ENCODE data around the gene KCNQ5. TPM values are rescaled to one million over a fixed set of nuclear protein-coding genes. Genes with fewer than 3 reads are reported as not detected.

Gene KCNQ5
- total RNA-seq, 1 experiment from 2014 or later, result 2.0 TPM

DNA sequence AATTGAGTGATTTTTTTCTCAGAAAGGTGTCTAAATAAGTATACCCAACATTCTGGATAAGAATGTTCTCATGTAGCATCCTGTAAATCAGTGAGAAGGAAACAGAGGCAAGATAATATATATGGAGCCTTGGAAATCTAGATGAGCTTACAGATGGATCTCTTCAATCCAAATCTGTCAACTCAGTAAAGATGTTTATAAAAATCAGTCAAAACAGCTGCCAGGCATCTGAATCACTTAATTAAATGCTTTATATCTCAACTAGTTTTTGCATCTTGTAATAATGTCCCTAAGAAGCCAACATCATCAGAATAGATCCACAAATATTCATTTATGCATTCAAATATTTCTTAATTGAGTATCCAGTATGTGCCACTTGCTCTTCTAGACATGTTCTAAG is 303.3 kb downstream of the KCNQ5 start:
- Mint-ChIP-seq H3K27ac (no peak overlapping the region), H3K4me1 (no peaks in the 10 kb centered on the region), H3K4me3 (no peak overlapping the region), H3K9me3 (no peaks in the 10 kb centered on the region), H3K36me3 (no peaks in the 10 kb centered on the region), H3K27me3 (ENCODE audit: low read depth) (no peaks in the 10 kb centered on the region)
- POLR2A ChIA-PET, result no interaction called here
- CTCF ChIA-PET, result no interaction called here
- TF ChIP-seq RELA (CRISPR knock-in tag; IDR thresholded peaks at IDR 0.05; ENCODE audit: borderline replicate concordance), result no peak
- TF ChIP-seq ZNF121 (CRISPR knock-in tag; IDR thresholded peaks at IDR 0.05), result no peak
- TF ChIP-seq, protein P1, sequence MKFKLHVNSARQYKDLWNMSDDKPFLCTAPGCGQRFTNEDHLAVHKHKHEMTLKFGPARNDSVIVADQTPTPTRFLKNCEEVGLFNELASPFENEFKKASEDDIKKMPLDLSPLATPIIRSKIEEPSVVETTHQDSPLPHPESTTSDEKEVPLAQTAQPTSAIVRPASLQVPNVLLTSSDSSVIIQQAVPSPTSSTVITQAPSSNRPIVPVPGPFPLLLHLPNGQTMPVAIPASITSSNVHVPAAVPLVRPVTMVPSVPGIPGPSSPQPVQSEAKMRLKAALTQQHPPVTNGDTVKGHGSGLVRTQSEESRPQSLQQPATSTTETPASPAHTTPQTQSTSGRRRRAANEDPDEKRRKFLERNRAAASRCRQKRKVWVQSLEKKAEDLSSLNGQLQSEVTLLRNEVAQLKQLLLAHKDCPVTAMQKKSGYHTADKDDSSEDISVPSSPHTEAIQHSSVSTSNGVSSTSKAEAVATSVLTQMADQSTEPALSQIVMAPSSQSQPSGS (CRISPR knock-in tag; IDR thresholded peaks at IDR 0.05; ENCODE audit: borderline replicate concordance, low read depth), result no peak
- TF ChIP-seq MYBL2 (CRISPR knock-in tag; IDR thresholded peaks at IDR 0.05), result no peak
- TF ChIP-seq, protein P2, sequence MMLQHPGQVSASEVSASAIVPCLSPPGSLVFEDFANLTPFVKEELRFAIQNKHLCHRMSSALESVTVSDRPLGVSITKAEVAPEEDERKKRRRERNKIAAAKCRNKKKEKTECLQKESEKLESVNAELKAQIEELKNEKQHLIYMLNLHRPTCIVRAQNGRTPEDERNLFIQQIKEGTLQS (CRISPR knock-in tag; conservative IDR thresholded peaks at IDR 0.05), result no peak
- TF ChIP-seq NFYB (CRISPR knock-in tag; conservative IDR thresholded peaks at IDR 0.05; ENCODE audit: low read depth), result no peak
- no peak for TF ChIP-seq OVOL2 (CRISPR knock-in tag; IDR thresholded peaks at IDR 0.05; ENCODE audit: borderline replicate concordance)
- no peak for TF ChIP-seq JAZF1 (CRISPR knock-in tag; IDR thresholded peaks at IDR 0.05)
- TF ChIP-seq, protein P3, sequence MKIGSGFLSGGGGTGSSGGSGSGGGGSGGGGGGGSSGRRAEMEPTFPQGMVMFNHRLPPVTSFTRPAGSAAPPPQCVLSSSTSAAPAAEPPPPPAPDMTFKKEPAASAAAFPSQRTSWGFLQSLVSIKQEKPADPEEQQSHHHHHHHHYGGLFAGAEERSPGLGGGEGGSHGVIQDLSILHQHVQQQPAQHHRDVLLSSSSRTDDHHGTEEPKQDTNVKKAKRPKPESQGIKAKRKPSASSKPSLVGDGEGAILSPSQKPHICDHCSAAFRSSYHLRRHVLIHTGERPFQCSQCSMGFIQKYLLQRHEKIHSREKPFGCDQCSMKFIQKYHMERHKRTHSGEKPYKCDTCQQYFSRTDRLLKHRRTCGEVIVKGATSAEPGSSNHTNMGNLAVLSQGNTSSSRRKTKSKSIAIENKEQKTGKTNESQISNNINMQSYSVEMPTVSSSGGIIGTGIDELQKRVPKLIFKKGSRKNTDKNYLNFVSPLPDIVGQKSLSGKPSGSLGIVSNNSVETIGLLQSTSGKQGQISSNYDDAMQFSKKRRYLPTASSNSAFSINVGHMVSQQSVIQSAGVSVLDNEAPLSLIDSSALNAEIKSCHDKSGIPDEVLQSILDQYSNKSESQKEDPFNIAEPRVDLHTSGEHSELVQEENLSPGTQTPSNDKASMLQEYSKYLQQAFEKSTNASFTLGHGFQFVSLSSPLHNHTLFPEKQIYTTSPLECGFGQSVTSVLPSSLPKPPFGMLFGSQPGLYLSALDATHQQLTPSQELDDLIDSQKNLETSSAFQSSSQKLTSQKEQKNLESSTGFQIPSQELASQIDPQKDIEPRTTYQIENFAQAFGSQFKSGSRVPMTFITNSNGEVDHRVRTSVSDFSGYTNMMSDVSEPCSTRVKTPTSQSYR (CRISPR knock-in tag; IDR thresholded peaks at IDR 0.05), result no peak
- no peak for TF ChIP-seq ZNF138 (CRISPR knock-in tag; conservative IDR thresholded peaks at IDR 0.05)
- no peak for TF ChIP-seq GRHL2 (CRISPR knock-in tag; IDR thresholded peaks at IDR 0.05; ENCODE audit: insufficient replicate concordance, severe bottlenecking)
- TF ChIP-seq, protein P4, sequence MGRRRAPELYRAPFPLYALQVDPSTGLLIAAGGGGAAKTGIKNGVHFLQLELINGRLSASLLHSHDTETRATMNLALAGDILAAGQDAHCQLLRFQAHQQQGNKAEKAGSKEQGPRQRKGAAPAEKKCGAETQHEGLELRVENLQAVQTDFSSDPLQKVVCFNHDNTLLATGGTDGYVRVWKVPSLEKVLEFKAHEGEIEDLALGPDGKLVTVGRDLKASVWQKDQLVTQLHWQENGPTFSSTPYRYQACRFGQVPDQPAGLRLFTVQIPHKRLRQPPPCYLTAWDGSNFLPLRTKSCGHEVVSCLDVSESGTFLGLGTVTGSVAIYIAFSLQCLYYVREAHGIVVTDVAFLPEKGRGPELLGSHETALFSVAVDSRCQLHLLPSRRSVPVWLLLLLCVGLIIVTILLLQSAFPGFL (CRISPR knock-in tag; IDR thresholded peaks at IDR 0.05; ENCODE audit: borderline replicate concordance), result no peak
- TF ChIP-seq ZNF396 (CRISPR knock-in tag; IDR thresholded peaks at IDR 0.05; ENCODE audit: borderline replicate concordance), result no peak
- TF ChIP-seq, protein P5, sequence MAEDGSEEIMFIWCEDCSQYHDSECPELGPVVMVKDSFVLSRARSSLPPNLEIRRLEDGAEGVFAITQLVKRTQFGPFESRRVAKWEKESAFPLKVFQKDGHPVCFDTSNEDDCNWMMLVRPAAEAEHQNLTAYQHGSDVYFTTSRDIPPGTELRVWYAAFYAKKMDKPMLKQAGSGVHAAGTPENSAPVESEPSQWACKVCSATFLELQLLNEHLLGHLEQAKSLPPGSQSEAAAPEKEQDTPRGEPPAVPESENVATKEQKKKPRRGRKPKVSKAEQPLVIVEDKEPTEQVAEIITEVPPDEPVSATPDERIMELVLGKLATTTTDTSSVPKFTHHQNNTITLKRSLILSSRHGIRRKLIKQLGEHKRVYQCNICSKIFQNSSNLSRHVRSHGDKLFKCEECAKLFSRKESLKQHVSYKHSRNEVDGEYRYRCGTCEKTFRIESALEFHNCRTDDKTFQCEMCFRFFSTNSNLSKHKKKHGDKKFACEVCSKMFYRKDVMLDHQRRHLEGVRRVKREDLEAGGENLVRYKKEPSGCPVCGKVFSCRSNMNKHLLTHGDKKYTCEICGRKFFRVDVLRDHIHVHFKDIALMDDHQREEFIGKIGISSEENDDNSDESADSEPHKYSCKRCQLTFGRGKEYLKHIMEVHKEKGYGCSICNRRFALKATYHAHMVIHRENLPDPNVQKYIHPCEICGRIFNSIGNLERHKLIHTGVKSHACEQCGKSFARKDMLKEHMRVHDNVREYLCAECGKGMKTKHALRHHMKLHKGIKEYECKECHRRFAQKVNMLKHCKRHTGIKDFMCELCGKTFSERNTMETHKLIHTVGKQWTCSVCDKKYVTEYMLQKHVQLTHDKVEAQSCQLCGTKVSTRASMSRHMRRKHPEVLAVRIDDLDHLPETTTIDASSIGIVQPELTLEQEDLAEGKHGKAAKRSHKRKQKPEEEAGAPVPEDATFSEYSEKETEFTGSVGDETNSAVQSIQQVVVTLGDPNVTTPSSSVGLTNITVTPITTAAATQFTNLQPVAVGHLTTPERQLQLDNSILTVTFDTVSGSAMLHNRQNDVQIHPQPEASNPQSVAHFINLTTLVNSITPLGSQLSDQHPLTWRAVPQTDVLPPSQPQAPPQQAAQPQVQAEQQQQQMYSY (CRISPR knock-in tag; IDR thresholded peaks at IDR 0.05), result no peak
- DNase-seq (ENCODE audit: low spot score), result no peak
- no peak for ATAC-seq

DNA sequence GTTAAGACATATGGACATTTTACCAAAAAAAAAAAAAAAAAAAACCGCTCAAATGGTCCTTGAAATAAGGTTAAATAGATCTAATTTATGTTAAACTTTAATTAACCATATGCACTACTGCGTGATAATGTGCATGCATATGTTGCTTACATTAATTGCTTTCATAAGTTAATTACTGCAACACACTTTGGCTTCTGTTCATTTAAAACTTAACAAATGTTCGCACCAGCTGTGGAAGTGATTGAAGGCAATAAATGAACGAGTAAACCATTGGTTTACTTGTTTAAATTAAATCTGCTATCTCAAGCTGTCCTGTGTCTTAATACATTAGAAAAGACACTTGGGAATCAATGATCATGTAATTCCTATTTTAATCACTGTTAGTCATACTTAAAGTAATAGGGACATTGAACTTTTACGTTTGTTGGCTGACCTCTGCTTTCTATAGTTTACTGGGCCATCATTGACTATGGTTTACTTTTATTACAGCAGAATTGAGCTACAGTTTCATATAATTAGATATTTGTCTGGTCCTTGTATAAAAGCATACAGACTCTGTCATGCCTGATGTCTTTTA is 308.8 kb downstream of the KCNQ5 start:
- no peak for DNase-seq (ENCODE audit: low spot score)
- ChIA-PET POLR2A (no interaction called here), CTCF (interaction anchor here (1.0 kb wide), 1 partner anchor 204 kb away, joined by 4 read pairs; no protein-coding TSS in a partner anchor)
- Mint-ChIP-seq H3K36me3 (no peaks in the 10 kb centered on the region), H3K4me3 (no peak overlapping the region), H3K9me3 (no peaks in the 10 kb centered on the region), H3K4me1 (peaks cover 10% of the 10 kb centered on the region), H3K27ac (no peak overlapping the region), H3K27me3 (ENCODE audit: low read depth) (no peaks in the 10 kb centered on the region)
- ATAC-seq, result no peak
- TF ChIP-seq, protein P2 (CRISPR knock-in tag; conservative IDR thresholded peaks at IDR 0.05), result no peak
- TF ChIP-seq, protein P6, sequence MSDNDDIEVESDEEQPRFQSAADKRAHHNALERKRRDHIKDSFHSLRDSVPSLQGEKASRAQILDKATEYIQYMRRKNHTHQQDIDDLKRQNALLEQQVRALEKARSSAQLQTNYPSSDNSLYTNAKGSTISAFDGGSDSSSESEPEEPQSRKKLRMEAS (CRISPR knock-in tag; IDR thresholded peaks at IDR 0.05), result no peak
- no peak for TF ChIP-seq ETV6 (CRISPR knock-in tag; IDR thresholded peaks at IDR 0.05)
- TF ChIP-seq, protein P7, sequence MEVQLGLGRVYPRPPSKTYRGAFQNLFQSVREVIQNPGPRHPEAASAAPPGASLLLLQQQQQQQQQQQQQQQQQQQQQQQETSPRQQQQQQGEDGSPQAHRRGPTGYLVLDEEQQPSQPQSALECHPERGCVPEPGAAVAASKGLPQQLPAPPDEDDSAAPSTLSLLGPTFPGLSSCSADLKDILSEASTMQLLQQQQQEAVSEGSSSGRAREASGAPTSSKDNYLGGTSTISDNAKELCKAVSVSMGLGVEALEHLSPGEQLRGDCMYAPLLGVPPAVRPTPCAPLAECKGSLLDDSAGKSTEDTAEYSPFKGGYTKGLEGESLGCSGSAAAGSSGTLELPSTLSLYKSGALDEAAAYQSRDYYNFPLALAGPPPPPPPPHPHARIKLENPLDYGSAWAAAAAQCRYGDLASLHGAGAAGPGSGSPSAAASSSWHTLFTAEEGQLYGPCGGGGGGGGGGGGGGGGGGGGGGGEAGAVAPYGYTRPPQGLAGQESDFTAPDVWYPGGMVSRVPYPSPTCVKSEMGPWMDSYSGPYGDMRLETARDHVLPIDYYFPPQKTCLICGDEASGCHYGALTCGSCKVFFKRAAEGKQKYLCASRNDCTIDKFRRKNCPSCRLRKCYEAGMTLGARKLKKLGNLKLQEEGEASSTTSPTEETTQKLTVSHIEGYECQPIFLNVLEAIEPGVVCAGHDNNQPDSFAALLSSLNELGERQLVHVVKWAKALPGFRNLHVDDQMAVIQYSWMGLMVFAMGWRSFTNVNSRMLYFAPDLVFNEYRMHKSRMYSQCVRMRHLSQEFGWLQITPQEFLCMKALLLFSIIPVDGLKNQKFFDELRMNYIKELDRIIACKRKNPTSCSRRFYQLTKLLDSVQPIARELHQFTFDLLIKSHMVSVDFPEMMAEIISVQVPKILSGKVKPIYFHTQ (CRISPR knock-in tag; IDR thresholded peaks at IDR 0.05), result no peak
- TF ChIP-seq ZNF671 (CRISPR knock-in tag; IDR thresholded peaks at IDR 0.05), result no peak
- TF ChIP-seq, protein P8, sequence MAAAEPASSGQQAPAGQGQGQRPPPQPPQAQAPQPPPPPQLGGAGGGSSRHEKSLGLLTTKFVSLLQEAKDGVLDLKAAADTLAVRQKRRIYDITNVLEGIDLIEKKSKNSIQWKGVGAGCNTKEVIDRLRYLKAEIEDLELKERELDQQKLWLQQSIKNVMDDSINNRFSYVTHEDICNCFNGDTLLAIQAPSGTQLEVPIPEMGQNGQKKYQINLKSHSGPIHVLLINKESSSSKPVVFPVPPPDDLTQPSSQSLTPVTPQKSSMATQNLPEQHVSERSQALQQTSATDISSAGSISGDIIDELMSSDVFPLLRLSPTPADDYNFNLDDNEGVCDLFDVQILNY (CRISPR knock-in tag; IDR thresholded peaks at IDR 0.05), result no peak
- no peak for TF ChIP-seq MXD4 (CRISPR knock-in tag; IDR thresholded peaks at IDR 0.05; ENCODE audit: borderline replicate concordance)
- no peak for TF ChIP-seq EMX1 (CRISPR knock-in tag; IDR thresholded peaks at IDR 0.05)

All from WTC11 (cell line).